ENCODE measurements around the gene RAB6B.

Gene RAB6B

GRCh38 chr3:133930341-133930933, 34.8 kb upstream of the RAB6B start:
- DNase-seq (ENCODE audit: low read depth), result no peak

GRCh38 chr3:133928903-133929607, 33.4 kb upstream of the RAB6B start:
- no peak for DNase-seq (ENCODE audit: low read depth)

- DNase-seq (ENCODE audit: low read depth), result no peak
Observed at GRCh38 chr3:133928136-133928893, 32.6 kb upstream of the RAB6B start.

GRCh38 chr3:133927540-133928066, 31.9 kb upstream of the RAB6B start:
- peak; percentile 59 for DNase-seq (ENCODE audit: low read depth)

- DNase-seq (ENCODE audit: low read depth), result no peak
Observed at GRCh38 chr3:133926736-133927539, 31.3 kb upstream of the RAB6B start.

GRCh38 chr3:133925960-133926735, 30.5 kb upstream of the RAB6B start:
- no peak for DNase-seq (ENCODE audit: low read depth)

- no peak for DNase-seq (ENCODE audit: low read depth)
Observed at GRCh38 chr3:133924041-133924440, 28.4 kb upstream of the RAB6B start.

- no peak for DNase-seq (ENCODE audit: low read depth)
Observed at GRCh38 chr3:133921592-133921991, 25.9 kb upstream of the RAB6B start.

- no peak for DNase-seq (ENCODE audit: low read depth)
Observed at GRCh38 chr3:133917144-133917543, 21.5 kb upstream of the RAB6B start.

GRCh38 chr3:133915685-133916658, 20.3 kb upstream of the RAB6B start:
- DNase-seq (ENCODE audit: low read depth), result no peak

- DNase-seq (ENCODE audit: low read depth), result no peak
Observed at GRCh38 chr3:133914839-133915600, 19.3 kb upstream of the RAB6B start.

GRCh38 chr3:133910422-133910821, 14.7 kb upstream of the RAB6B start:
- DNase-seq (ENCODE audit: low read depth), result no peak

- no peak for DNase-seq (ENCODE audit: low read depth)
Observed at GRCh38 chr3:133905376-133905775, 9.7 kb upstream of the RAB6B start.

- DNase-seq (ENCODE audit: low read depth), result no peak
Observed at GRCh38 chr3:133901847-133902246, 6.2 kb upstream of the RAB6B start.

- no peak for DNase-seq (ENCODE audit: low read depth)
Observed at GRCh38 chr3:133901083-133901482, 5.4 kb upstream of the RAB6B start.

GRCh38 chr3:133899311-133899710, 3.6 kb upstream of the RAB6B start:
- DNase-seq (ENCODE audit: low read depth), result no peak

GRCh38 chr3:133897547-133897946, 1.9 kb upstream of the RAB6B start:
- DNase-seq (ENCODE audit: low read depth), result no peak

GRCh38 chr3:133896002-133896761, 500 bp upstream of the RAB6B start:
- no peak for DNase-seq (ENCODE audit: low read depth)
